ENCODE measurements around the gene CEACAM6.
"Not testable (repeated sequence)": the region's sequence is repeated elsewhere in the genome, so short reads cannot be mapped to it uniquely, and the experiment has no call there.

The CEACAM6 gene

DNA sequence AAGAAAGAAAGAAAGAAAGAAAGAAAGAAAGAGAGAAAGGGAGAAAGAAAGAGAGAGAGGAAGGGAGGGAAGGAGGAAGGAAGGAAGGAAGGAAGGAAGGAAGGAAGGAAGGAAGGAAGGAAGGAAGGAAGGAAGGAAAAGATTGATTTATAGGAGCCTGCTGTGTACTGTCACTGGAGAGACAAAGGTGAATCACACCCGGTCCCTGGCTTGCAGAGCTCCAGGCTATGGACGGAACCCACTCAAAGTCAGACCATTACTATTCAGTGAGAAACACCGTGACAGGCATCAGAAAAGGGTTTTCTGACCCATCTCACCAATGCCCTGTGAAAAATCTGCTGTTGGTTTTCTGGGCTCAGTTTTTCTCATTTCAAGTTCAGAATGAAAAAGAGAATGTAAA, 7.3 kb upstream of the CEACAM6 start:
- no peak for DNase-seq

GRCh38 chr19:41750248-41751134, 4.8 kb upstream of the CEACAM6 start:
- DNase-seq, result not testable (repeated sequence)

DNA sequence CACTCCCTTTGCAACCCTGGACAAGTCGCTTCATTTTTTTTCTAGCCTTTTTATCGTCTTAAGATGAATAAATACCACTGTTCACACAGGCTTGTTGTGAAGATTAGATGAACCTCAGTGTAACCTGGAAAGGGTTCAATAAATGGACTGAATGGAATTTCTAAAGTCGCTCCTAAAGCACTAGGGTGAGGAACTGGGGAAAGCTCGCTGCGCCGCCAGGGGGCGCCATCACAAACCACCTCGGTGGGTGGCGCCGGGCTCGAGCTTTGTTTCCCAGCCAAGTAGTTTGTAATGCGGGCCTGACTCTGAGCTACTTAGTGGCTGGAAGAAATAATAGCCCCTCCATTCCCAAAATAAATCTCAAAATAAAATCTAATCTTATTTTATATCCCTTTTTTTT, 2.2 kb upstream of the CEACAM6 start:
- DNase-seq, result peak; percentile 59

GRCh38 chr19:41753936-41754529, 1.3 kb upstream of the CEACAM6 start:
- peak; percentile 48 for DNase-seq

- DNase-seq, result no peak
These were observed 3.5 kb downstream of the CEACAM6 start for GRCh38 chr19:41758846-41759245.

GRCh38 chr19:41767115-41767514, 11.8 kb downstream of the CEACAM6 start:
- no peak for DNase-seq

- DNase-seq, result not testable (repeated sequence)
These were observed 12.8 kb downstream of the CEACAM6 start for GRCh38 chr19:41768105-41768504.

DNA sequence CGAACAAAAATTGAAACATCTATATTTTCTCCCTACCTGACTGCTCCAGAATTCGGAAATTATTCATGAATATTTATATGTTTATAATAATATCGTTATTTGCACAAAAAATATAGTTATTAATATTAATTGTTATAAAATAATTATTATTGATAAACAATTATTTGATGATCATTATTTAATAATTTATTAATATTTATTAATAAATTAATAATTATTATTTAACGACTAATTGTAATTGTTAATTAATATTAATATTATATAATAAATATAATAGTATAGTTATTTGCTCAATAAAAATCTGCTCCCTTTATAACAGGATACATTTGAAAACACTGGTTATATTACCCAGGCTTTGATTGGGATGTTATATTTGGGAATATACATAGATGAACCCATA, 14.3 kb downstream of the CEACAM6 start:
- DNase-seq, result no peak

- no peak for DNase-seq
These were observed 16.1 kb downstream of the CEACAM6 start for GRCh38 chr19:41771410-41771809.

DNA sequence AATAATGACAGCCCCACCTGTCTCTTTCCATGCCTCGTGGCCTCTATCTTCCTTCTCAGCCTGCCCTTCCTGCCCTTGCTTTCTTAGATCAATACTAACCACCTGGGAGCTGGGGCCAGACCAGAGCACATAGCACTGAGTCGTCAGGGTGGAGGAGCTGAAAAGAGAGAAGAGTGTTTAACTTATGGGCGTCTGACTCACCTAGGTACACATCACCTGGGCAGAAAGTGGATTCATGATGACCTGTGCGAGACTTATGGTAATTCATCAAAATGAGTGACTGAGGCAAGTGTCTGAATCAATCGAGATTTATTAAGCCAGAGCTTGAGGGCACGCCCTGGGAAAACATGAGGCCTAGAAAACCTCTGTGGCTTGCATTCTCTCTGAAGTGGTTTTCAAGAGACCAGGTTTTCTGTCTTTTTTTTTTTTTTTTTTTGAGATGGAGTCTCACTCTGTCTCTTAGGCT, 19.2 kb downstream of the CEACAM6 start:
- peak; percentile 25 for DNase-seq

DNA sequence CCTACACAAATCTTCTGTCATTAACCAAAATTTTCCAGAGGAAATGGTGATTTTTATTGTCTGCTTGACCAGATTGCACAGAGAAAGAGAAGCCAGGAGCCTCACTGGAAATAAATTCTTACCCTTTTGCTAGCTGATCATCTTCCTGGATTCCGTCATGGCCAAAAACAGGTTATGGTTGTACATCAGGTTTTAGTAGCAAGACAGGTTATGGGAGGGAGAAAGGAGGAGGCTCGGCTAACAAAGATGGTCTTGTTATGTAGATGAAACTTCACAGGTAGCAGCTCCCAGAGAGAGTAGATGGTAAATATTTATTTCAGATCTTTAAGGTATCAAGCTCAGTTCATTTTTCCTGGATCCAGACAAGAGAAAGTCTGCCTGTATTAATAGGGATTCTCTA, 21.4 kb downstream of the CEACAM6 start:
- DNase-seq, result no peak

DNA sequence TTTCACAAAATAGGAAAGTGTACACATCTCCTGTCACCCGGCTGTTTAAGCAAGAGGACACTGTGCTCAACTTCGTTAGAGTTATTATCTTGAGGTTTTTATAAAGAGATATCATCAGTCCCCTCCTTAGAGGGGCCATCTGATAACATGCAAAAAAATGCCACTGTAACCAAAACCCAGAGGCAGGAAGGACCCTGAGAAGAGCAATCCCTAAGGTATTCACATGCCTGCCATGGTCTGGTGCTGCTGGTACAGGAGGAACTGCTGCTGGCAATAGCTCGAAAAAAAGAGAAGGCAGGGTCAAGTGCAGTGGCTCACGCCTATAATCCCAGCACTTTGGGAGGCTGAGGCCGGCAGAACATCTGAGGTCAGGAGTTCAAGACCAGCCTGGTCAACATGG, 28.3 kb downstream of the CEACAM6 start:
- DNase-seq, result no peak

DNA sequence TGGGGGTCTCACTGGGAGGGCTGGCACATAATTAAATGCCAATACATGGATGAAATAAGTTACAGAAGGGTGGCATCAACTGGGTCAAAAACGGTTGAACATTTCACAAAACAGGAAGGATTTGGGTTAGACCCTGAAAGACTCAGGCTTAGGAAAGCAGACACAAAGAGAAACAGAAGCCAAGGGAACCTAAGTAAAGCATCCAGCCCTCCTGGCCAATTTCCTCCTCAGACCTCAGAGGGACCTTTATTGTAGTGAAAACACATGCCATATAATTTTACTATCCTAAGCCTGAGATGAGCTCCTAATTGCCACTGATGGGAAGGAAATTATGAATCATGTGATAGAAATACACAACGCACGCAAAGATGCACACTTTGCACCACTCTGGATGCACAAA, 29.0 kb downstream of the CEACAM6 start:
- DNase-seq, result no peak

- no peak for DNase-seq
These were observed 29.4 kb downstream of the CEACAM6 start for GRCh38 chr19:41784743-41785142.

DNA sequence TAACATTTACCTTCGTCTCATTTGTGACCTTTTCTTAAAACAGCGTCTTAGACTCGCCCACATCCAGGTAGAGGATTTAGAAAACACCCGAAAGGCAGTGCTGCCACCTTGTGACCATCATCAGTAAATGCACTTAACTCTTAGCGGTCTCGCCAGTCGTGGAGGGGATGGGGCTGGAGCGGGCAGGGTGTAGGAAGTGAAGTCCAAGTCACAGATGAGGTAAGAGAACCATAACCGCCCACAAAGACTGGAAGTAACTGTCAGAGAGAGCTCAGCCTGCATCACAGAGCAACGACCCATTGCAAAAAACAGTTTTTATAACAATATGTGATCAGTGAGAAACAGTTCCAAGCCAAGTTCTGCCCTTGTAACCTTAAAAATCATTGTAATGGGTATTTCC, 30.3 kb downstream of the CEACAM6 start:
- peak; percentile 47 for DNase-seq

GRCh38 chr19:41787055-41787454, 31.7 kb downstream of the CEACAM6 start:
- DNase-seq, result no peak

GRCh38 chr19:41788518-41788917, 33.2 kb downstream of the CEACAM6 start:
- not testable (repeated sequence) for DNase-seq

DNA sequence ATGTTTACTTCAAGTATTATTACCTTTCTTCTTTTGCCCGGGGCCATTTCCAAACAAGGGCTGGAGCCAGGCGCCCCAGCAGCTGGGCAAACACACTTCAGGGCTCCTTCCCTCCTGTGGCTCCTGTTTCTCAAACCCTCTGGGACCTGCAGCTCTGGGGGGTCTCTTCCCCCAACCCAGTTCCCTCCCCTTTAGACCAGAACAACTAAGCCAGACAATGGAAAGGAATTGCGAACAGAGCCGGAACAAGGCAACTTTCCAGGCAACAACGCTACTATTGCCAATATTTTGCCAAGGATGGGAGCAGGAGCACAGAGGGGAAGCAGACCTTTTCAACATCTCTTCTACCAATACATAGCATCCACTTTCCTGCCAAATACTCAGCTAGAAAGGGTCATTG, 33.7 kb downstream of the CEACAM6 start:
- DNase-seq, result not testable (repeated sequence)

GRCh38 chr19:41792513-41793413, 37.4 kb downstream of the CEACAM6 start:
- DNase-seq, result peak; percentile 13

GRCh38 chr19:41793414-41793727, 38.0 kb downstream of the CEACAM6 start:
- no peak for DNase-seq

GRCh38 chr19:41795031-41795461, 39.7 kb downstream of the CEACAM6 start:
- DNase-seq, result peak; percentile 9

- no peak for DNase-seq
These were observed 41.0 kb downstream of the CEACAM6 start, which contains the start of gene CEACAM3 for GRCh38 chr19:41796362-41796761. CEACAM3 (plus strand) TSS chr19:41796587; CDS start chr19:41796678, 91 bp downstream.

- no peak for DNase-seq
These were observed 41.6 kb downstream of the CEACAM6 start for GRCh38 chr19:41796901-41797300.
